Activated CD4-positive, alpha-beta T cell treated with anti-CD3 and anti-CD28 coated beads, Interleukin-2, amount 50 U/mL, for 1 hour (primary cell): Measurements from ENCODE around the gene DCLK1.

Source experiments
- DNase-seq: peaks from one replicate; pipeline ENCODE4 v3.0.0-alpha.2; 2020

Gene DCLK1

DNA sequence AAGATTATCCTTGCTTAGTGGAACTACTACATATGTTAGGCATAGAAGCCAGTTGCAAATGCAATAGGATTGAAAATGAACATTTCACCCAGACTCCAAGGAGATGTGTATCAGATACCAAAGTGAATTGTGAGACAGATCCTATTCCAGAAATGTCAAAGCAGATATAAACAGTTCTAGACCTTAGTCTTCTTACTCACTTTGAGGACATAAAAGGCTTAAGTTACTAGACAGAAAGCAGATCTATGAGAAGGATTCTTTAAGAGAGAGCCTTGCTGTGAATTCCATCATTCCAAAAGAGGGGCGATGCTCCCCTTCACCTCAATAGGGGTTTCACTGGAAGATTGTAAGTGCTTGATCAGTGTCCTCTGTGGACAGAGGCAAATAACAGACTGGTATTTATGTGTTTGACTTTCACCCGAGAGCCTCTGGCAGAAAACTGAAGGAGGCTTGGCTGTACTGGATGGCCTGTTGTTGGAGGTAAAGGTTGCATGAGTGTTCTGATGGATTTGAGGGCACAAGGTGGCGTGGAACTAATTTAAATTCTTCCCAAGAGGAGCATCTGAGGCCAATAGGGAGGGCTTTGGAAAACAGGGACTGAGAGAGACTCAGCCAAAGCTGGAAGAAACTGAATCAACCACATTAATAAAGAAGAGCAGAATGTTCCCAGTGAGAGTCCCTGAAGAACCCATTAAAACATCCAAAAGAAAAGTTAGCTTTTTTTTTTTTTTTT, 194.8 kb downstream of the DCLK1 start:
- no peak for DNase-seq

DNA sequence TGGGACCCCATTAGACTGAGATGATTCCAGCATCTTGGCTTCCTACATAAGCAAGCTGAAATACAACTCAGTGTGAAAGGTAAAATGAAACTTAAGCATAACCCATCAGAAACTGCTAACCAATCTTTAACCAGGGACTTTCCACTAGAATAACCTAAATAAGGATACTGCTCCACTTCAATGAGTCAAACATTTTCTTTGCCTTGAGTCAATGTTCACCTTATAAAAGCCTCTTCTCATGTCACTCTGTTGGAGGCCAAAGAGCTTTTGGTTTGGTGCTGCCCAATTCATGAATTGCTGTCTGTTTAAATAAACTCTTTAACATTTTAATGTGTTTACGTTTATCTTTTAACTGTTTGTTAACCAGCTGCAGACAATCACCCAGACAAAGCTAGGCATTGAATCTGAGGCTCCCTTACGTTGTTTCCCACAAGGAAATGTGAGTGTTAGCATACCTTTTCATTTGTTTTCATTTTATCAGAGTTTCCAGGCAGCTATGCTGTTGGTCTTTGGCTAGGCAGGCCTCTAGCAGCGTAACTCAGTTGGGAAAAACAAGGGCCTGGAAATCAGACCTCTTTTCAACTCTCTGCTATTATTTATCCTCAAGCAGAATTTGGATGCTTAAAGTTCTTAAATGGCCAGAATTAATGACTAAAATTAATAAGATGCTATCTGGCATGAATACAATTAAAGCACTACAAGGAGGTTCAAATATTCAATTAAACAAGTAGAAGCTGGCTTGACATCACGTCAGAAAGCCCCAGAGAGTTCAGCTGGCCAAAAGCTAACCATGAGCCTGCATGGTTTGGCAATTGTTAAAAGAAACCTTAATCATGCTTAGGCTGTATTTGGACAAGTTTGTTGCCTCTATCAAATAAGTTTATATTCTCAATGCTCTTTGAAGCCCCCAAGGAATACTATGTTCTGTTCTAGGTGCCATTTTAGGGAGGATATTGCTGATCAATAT, 200.2 kb downstream of the DCLK1 start:
- DNase-seq: no peak

DNA sequence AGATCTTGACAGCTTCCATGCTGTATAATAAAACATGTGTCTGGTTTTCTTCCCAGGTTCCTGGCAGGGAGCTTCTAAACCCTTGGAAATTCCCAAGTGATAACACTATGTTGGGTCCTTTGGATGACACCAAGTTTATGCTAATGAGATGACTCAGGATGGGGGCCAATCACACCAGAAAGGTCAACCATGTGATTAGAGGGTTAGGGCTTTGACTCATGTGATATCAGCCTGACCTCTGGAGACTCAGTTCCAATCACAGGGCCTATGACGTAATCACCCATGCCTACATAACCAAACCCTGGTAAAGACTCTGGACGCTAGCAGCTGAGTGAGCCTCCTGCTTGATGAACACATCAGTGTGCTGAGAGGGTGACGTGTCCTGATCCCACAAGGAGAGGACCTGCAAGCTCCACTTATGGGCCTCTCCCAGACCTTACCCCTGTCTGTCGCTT, 203.6 kb downstream of the DCLK1 start:
- no peak for DNase-seq

DNA sequence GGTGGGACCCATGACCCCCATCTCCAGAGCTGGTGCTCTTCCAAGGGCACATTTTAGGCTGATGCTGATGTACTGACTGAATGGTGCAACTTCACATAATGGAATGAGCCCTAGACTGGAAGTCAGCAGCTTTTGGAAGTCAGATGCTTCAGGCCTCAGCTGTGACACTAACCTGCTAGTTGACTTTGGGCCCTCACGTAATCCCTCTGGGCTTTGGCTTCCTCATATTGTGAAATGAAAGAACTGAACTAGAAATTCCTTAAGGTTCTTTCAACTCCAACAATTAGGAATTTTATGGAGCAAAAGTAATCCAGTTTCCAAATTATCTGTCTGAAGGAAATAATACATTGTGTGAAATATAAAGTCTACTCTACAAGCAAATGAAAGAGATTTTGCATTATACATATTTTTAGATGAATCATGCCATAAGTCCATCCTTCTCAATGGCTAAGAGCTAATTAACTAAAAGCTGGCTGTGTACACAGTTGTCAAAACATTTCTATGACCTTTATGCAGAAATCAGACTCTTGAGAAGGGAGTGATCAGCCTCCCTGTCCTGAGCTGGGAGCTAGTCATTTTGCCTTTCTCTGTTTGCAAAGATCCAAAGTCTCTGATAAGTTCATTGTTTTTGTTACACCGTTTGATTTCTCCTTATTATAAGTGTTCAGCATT, 204.2 kb downstream of the DCLK1 start:
- DNase-seq: no peak

DNA sequence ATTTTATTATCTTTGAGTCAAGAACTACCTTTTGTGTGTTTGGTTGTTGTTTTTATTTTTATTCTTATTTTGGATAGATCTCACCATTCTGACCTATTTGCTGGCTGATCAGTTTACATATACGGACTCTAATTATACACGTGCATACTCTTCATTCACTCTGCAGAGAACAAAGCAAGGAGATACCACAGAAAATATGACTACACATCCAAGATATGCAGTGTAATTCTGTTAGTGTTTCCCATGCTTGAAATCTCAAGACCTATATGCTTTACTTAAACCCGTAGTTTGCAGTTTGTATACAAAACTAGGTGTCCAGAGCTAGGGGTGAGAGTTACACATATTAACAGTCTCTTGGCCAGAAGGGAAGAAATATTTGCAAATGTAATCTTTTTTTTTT, 205.5 kb downstream of the DCLK1 start:
- DNase-seq: no peak

DNA sequence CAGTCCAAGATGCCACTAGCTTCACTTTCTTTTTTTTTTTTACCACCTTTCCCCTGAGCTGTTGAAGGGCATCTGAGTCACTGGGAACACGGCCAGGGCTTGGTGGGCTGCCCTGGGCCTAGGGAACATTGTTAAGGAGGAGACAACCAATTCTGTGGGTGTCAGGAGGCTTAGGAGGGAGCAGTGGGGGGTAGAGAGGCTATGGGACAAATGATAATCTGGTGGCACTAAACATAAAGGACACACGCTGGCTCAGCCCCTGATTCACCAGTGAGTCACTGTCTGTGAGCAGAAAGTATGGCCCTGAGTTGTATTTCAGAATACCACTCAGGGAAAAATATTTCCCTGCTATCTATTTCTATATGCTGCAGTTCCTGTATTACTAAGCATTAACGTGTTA, 207.8 kb downstream of the DCLK1 start:
- DNase-seq: no peak

DNA sequence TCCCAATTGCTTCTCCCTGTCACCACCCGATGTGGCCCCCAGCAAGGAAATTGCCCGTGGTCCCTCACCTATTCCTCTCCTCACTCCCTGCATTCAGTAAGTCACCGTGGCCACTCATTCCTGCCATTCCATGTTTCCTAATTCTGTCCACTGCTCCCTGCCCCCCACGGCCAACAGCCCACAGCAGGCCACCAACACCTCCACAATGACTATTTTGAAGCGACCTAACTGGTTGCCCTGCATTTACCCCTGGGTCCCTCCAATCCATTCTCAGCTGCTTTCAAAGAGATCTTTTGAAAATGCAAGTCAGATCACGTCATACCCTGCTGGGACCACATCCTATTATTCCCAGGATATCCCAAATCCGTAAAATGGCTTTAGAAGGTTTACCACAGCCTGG, 210.4 kb downstream of the DCLK1 start:
- DNase-seq: no peak

DNA sequence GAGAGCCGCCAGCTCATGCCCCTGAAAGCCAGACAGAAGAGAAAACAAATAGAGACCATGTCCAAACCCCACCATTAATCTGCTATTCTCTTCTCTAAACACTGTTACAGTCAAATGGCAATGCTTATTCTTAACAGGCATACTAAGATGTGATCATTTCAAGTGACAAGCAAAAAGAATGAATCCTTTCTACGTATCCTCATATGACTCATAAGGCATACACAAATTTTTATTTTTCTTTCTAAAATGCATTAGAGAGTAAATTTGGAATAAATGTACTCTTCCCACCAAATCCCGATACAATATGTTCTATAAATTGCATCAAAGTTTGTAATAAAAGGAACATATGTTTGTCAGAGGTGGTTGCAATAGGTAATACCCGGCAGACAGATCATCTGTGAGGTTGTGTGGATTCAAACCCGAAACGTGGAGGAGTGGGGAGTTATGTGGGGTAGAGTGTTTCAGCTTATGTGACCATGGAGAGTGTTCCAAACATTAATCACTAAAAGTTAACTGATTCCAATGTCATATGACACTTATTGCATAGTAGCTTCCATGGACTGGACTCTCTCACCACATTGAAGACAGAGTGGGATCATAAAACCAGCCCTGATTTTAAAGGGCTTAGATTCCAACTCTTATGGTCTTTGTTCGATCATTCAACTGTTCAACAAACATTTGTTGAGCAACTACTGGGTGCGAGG, 213.1 kb downstream of the DCLK1 start:
- DNase-seq: no peak

DNA sequence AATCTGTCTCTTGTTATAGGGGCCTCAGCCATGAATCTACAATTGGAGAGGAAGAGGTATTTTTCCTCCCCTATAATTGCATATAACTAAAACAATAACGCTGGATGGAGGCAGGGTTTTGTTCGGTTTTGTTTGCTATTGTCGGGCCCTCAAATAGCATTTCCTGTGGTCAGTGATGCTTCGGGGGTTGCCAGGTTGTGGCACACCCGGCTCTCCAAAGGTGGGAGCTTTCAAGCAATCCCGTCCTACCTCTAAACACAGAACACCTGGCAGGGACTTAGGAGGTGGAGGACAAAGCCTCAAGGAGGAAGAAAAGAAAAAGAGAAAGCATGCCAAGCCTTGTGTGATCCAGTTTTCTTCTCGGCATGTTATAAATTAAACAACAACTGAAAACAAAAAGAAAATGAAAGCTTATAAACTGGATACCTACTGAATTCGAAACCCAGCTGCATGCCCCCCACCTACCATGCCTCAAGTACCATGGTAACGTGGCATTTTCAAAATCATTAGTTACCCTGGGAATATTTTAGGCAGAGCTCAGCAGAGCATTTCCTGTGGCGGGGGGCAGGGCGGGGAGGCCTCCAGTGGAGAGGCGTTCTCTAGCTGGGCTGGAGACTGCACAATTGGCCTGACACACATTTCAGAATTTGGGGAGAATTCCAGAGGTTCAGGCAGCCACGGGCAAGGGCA, 213.8 kb downstream of the DCLK1 start:
- no peak for DNase-seq

DNA sequence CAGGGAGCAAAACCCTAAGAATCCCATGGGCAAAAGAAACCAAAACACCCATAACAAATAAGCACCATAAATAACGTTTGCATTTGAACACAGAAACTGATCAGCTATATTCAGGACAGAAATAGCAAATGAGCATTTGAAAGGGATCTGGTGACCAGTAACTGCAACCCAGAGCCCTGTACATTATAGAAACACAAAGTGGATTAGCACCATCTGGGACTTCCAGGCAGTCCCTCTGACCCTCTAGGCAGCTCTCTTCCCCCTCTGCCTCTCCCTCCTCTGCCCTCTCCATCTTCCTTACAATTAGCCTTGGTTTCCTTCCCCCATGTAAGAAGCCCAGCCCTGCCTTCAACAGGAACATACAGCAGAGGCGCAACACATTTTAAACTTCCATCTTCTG, 215.0 kb downstream of the DCLK1 start:
- no peak for DNase-seq

DNA sequence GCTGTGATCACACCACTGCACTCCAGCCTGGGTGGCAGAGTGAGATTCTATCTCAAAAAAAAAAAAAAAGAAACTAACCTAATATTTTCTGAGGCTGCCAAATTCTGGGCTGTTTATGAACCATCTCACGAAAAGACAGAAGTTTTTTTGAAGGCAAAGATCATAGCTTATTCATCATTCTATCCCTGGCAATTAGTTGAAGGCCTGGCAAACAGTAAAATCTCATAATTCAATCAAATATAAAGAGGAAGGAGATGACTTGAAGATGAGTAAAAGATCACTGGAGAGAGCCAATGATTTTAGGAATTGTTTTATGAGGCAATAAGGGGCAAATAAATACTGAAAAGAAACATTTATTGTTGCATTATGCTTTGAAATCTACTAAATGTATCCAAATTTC, 216.5 kb downstream of the DCLK1 start:
- no peak for DNase-seq

DNA sequence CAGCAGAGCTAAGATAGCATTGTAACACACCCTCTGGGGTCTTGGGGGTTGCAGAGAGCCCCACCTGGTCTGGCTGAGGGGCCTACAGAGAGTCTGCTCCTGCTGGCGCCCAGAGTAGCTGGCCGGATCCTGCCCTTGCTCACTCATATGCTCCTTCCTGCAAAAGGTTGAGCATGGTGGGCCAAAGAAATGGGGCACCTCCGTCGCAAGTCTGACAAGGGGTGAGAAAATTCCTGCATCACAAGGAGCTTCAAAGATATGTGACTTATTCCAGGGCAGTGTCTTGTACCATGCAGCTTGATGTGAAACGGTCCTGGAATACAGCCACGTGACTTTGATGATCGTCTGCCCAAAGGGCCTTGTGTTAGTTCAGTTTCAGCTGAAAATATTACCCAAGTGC, 218.3 kb downstream of the DCLK1 start:
- no peak for DNase-seq

DNA sequence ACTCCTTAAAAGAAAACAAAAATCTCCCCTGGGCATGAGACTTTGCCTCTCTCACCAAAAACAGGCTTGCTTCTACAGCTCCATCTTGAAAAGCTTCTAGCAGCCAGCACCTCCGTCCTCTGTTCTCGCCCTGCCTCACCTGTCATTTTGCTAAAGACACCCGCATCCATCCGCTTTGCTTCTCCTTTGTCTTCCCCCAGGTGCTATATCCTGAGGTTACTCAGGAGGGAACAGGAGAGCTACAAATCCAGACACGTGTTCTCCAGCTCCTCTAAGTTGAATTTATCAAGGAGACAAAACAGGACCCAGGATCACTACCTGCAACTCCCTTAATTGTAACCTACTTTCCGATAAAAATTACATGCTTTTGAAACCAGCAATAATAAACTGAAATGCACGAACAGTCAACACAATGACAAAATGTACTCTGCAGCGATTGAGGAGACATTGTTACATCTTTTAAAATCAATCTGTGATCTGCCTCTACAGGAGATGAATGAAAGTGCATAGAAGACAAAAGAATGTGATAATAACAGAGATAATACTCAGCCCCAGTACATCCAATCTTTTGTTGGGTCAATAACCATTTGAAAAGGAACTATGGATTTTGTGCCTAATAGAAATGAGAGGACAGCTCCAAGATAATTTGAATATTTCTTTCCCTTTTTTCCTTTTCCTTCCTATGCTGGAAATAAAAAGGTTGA, 221.2 kb downstream of the DCLK1 start:
- no peak for DNase-seq

DNA sequence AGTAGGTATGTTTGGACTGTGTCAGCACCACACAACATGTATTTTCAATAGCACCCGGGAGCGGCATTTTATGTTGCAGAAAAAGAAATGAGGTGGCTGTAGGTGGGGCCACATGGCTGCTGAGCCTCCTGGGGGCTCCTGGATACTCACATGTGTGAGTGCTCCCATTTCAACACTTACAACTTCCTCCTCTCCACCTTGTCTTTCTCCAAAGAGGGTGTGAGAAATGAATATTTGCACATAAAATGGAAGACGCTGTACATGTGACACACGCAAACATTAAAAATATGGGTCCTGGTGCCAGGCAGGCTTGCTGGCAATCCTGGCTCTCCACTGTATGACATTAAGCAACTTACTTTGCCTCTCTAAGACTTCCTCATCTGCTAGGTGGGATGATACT, 222.1 kb downstream of the DCLK1 start:
- DNase-seq: no peak

DNA sequence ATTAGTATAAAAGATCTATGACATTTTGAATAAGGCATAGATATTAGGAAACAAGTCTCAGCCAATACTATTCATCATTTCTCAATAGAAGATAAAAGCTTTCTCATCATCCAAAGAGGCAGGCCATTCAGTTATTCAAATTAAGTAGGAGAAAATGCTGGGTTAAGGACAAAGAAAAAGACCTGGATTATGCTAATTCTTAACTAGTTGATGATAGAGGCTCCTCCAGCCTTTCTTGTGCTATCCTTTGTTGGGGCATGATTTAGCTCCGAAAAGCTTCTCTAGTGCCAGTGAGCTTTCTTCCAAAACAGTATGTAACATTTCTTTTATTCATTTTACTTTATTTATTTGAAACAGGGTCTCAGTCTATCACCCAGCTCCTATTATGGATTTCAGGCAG, 223.0 kb downstream of the DCLK1 start:
- no peak for DNase-seq

DNA sequence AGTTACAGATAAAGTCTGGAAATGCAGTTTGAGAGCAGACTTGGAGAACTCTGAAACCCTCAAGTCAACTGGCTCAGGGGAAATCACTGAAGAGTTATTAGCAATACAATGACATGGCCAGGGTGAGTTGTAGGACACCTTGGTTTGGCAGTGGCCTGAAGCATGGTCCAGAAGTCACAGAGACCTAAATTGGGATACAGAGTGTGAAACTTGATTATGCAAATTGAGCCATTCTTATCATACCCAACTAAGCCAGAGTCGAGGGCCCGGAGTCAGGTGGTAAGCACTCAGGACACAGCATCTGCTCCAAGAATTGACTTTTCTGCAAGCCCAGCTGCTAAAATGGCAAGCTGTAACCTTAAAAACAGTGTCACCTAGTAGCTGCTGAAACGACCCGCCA, 224.5 kb downstream of the DCLK1 start:
- no peak for DNase-seq

DNA sequence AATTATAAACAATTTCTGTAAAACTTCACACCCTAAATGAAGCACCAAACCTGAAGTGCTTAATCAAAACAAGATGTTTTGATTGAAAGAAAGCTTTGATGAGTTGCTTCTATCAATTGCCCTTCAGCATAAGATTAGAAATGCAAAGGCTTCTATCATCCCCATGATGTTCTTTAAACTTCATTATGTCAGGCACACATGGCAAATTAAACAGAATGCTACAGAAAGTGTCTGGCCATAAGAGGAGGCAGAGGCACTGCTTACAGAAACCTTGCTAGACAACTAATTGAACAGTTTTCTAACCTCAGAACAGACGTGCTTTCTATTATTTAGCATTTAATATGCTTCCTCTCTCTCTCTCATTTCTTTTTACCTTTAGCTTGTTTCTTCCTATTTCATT, 228.1 kb downstream of the DCLK1 start:
- DNase-seq: no peak

DNA sequence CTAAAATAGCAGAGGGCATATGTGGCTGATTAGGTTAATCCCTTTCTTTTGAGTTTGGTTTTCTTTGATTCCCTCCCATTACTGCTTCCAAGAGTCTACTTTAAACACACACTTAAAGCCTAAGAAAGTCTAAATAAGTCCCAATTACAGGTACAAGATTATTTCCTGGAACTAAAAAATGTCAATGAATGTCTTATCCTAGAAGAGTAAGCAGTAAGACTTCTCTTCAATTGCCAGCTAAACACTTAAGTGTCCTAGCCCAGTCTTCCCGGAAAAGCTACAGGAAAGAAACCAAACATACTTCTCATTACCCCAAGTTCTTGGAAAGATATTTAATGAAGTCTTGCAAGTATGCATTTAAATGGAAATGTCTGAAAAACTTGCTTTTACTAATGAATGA, 233.1 kb downstream of the DCLK1 start:
- no peak for DNase-seq

DNA sequence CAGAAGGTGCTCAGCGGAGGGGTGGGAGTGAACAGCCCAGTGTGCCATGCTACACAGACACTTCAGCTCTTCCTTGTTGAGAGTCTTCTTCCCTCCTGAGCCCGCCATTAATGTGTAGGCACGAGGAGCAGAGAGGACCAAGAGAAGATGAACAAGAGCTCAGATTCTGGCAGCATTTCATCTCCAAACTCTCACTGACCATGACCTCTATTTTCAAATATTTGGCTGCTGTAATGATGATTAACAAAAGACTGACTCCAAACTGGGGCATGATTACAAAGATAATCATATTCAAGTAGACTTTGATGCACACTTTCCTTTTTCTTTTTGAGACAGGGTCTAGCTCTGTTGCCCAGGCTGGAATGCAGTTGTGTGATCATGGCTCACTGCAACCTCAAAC, 236.5 kb downstream of the DCLK1 start:
- no peak for DNase-seq

DNA sequence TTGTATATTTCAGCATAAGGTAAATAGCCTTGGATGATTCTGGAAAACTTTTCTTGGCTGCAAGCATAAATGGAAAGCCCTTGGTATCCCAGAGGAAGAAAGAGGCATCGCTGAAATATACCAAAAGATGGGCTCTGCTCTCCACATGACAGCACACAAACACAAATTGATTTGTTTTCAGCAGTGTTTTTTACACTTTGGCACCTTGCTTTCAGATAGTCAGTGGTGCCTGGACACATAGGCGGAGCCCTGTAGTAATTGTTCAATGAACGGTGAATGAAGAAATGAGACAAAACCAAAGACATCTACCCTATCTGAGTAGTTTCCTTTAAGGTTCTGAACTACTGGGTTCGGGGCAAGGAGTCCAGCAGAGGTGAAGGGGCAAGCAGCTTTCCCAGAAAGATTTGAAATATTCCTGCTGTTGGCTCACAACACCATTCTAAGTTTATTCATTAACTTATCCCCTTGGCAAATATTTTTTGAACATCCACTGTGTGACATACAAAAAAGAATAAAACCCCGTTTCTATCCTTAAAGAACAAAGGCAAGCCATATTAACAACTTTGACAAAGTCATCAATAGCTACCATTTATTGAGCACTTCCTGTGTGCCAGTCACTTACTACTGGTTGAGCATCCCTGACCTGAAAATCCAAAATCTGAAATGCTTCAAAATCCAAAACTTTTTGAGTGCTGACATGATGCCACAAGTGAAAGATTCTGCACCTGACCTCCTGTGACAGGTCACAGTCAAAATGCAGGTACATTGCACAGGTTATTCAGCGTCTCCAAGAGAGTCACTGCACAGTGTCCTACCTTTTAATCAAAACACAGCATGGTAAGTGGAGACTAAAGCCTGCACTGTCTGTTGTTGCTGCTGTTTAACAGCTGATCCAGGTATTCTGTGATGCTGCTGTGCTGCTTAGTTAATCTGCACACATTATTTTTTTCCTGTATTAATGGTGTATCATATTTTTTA, 238.1 kb downstream of the DCLK1 start:
- DNase-seq: no peak
